Subcutaneous abdominal adipose tissue (tissue), 5 donors: ENCODE results near the gene MED12.

Source experiments
- H3K27ac ChIP-seq: one replicate; pipeline ENCODE4 v1.7.0; 2013; ENCODE audit warnings: low read depth, mild to moderate bottlenecking, inconsistent platforms, low read length, moderate library complexity
- H3K27me3 ChIP-seq, 5 donors: one replicate each; pipeline ENCODE4 v1.7.0; 2013; ENCODE audit warnings: low read length in 5 of 5, inconsistent platforms in 1 of 5; ENCODE audit not compliant: control insufficient read depth in 5 of 5, insufficient read depth in 4 of 5
- H3K36me3 ChIP-seq, 5 donors: one replicate each; pipeline ENCODE4 v1.7.0; 2013; ENCODE audit warnings: low read length in 5 of 5; ENCODE audit not compliant: control insufficient read depth in 5 of 5, insufficient read depth in 5 of 5
- H3K4me1 ChIP-seq, 5 donors: one replicate each; pipeline ENCODE4 v1.7.0; 2013; ENCODE audit warnings: low read length in 5 of 5, mild to moderate bottlenecking in 3 of 5, moderate library complexity in 1 of 5; ENCODE audit not compliant: control insufficient read depth in 5 of 5, insufficient read depth in 5 of 5
- H3K4me3 ChIP-seq, 5 donors: one replicate each; pipeline ENCODE4 v1.7.0; 2013; ENCODE audit warnings: low read length in 5 of 5, low read depth in 1 of 5
- H3K9ac ChIP-seq, 5 donors: one replicate each; pipeline ENCODE4 v1.7.0; 2013; ENCODE audit warnings: low read length in 5 of 5, mild to moderate bottlenecking in 4 of 5, moderate library complexity in 3 of 5
- H3K9me3 ChIP-seq, 5 donors: one replicate each; pipeline ENCODE4 v1.7.0; 2013; ENCODE audit warnings: low read length in 5 of 5; ENCODE audit not compliant: control insufficient read depth in 5 of 5
- donor health status: healthy.
- donor health status: healthy.
- donor health status: healthy.
- donor health status: healthy.
- donor health status: healthy.

Gene MED12

DNA sequence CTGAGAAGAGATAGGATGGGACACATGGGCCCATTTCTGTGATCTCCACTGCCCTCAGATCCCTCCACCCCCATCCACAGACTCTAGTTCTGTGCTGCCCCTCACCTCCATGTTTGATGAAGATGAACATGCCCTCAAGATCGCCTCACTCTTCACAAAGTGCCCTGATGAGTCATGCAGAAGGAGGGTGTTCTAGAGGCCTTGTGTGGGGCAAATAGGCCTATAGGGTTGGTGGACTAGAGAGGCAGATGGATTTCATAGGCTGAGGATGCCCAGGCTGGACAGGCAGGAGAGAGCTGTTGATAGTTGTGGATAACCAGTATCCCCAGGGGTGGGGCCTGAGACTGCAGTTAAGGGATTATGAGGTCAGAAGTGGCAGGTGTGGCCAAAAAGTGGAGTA, 12.0 kb upstream of the MED12 start, which contains the start of gene CXorf65:
TSS of gene CXorf65 (minus strand) at position 314 of the 400 bp plus-strand sequence. CDS start at position 130, 184 bp downstream.
- Histone ChIP-seq H3K36me3 (no peaks in the 10 kb centered on the region), H3K4me3 (no peak within 1 kb of the TSS), H3K27me3 (peaks cover 0 to 24% (median 20%) of the 10 kb centered on the region in 5 donors), H3K9me3 (no peaks in the 10 kb centered on the region), H3K27ac (no peak within 1 kb of the TSS), H3K4me1 (peaks cover 0 to 33% (median 16%) of the 10 kb centered on the region in 5 donors), H3K9ac (no peak within 1 kb of the TSS)

DNA sequence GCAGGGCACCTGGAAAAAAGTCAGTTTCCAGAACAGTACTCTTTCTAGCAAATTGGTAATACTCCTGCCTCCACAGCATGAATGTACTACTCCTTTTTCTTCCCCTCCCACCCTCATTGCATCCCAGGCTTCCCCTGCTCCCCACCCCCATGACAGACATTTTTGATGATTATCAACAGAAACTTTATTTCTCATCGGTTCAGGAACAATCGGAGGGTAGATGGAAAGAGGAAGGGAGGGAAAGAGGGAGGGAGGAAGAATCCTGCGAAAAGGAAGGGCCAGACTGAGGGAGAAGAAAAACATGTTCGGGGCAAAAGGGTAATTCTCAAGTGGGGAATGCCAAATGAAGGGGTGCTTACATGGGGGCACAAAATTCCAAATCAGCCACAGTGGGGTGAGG, 11.2 kb upstream of the MED12 start:
- Histone ChIP-seq H3K36me3 (no peaks in the 10 kb centered on the region), H3K9me3 (no peaks in the 10 kb centered on the region), H3K27me3 (peaks cover 0 to 24% (median 21%) of the 10 kb centered on the region in 5 donors), H3K9ac (no peak overlapping the region), H3K4me1 (peaks cover 0 to 33% (median 16%) of the 10 kb centered on the region in 5 donors), H3K4me3 (no peak overlapping the region), H3K27ac (no peak overlapping the region)

- peaks cover 0 to 23% (median 21%) of the 10 kb centered on the region in 5 donors for H3K27me3 ChIP-seq
- H3K9ac ChIP-seq, result no peak overlapping the region
- H3K27ac ChIP-seq, result no peak overlapping the region
- H3K36me3 ChIP-seq, result no peaks in the 10 kb centered on the region
- no peak overlapping the region for H3K4me3 ChIP-seq
- H3K4me1 ChIP-seq, result peaks cover 0 to 30% (median 14%) of the 10 kb centered on the region in 5 donors
- no peaks in the 10 kb centered on the region for H3K9me3 ChIP-seq
Observed at GRCh38 chrX:71107762-71108360, 10.5 kb upstream of the MED12 start.

GRCh38 chrX:71109051-71109450, 9.3 kb upstream of the MED12 start:
- H3K27me3 ChIP-seq, result peaks cover 0 to 21% (median 19%) of the 10 kb centered on the region in 5 donors
- H3K9ac ChIP-seq, result no peak overlapping the region
- no peaks in the 10 kb centered on the region for H3K36me3 ChIP-seq
- H3K9me3 ChIP-seq, result no peaks in the 10 kb centered on the region
- H3K4me1 ChIP-seq, result peaks cover 0 to 19% (median 6%) of the 10 kb centered on the region in 5 donors
- H3K27ac ChIP-seq, result no peak overlapping the region
- no peak overlapping the region for H3K4me3 ChIP-seq

GRCh38 chrX:71111141-71111843, 7.1 kb upstream of the MED12 start, which contains the start of gene IL2RG:
TSS of gene IL2RG (minus strand) at chrX:71111577. CDS start at chrX:71111539, 38 bp downstream.
- Histone ChIP-seq H3K9ac (no peak within 1 kb of the TSS), H3K27ac (no peak within 1 kb of the TSS), H3K4me1 (peaks cover 0 to 13% (median 4%) of the 10 kb centered on the region in 5 donors), H3K4me3 (peak within 1 kb of the TSS in 4 of 5 donors; percentile 0 to 23 (median 16)), H3K9me3 (no peaks in the 10 kb centered on the region), H3K36me3 (no peaks in the 10 kb centered on the region), H3K27me3 (peaks cover 0 to 17% (median 12%) of the 10 kb centered on the region in 5 donors)

- peaks cover 0 to 17% (median 12%) of the 10 kb centered on the region in 5 donors for H3K27me3 ChIP-seq
- no peaks in the 10 kb centered on the region for H3K9me3 ChIP-seq
- peaks cover 0 to 13% (median 4%) of the 10 kb centered on the region in 5 donors for H3K4me1 ChIP-seq
- peak overlapping the region in 1 of 5 donors; percentile 13 for H3K4me3 ChIP-seq
- H3K27ac ChIP-seq, result no peak overlapping the region
- no peaks in the 10 kb centered on the region for H3K36me3 ChIP-seq
- no peak overlapping the region for H3K9ac ChIP-seq
Observed at GRCh38 chrX:71111921-71112431, 6.4 kb upstream of the MED12 start.

GRCh38 chrX:71117358-71117757, 1.0 kb upstream of the MED12 start:
- H3K9me3 ChIP-seq, result peaks cover 0 to 4% (median 0%) of the 10 kb centered on the region in 5 donors
- no peak overlapping the region for H3K4me3 ChIP-seq
- H3K9ac ChIP-seq, result no peak overlapping the region
- peaks cover 0 to 25% (median 21%) of the 10 kb centered on the region in 5 donors for H3K36me3 ChIP-seq
- H3K4me1 ChIP-seq, result peaks cover 2 to 19% (median 15%) of the 10 kb centered on the region in 5 donors
- no peak overlapping the region for H3K27ac ChIP-seq
- H3K27me3 ChIP-seq, result peaks cover 0 to 4% (median 0%) of the 10 kb centered on the region in 5 donors

- Histone ChIP-seq H3K9me3 (peaks cover 0 to 4% (median 0%) of the 10 kb centered on the region in 5 donors), H3K4me3 (peak overlapping the region; percentile 62 to 82 (median 69)), H3K9ac (peak overlapping the region; percentile 47 to 76 (median 67)), H3K4me1 (peaks cover 2 to 19% (median 15%) of the 10 kb centered on the region in 5 donors), H3K36me3 (peaks cover 10 to 42% (median 36%) of the 10 kb centered on the region in 5 donors), H3K27me3 (peaks cover 0 to 4% (median 0%) of the 10 kb centered on the region in 5 donors), H3K27ac (peak overlapping the region; percentile 76)
Observed at GRCh38 chrX:71118985-71119535, 664 bp downstream of the MED12 start.

- Histone ChIP-seq H3K27ac (no peak overlapping the region), H3K4me1 (peaks cover 0 to 4% (median 0%) of the 10 kb centered on the region in 5 donors), H3K27me3 (peaks cover 0 to 13% (median 8%) of the 10 kb centered on the region in 5 donors), H3K4me3 (no peak overlapping the region), H3K36me3 (peaks cover 8 to 93% (median 89%) of the 10 kb centered on the region in 5 donors), H3K9me3 (no peaks in the 10 kb centered on the region), H3K9ac (no peak overlapping the region)
Observed at GRCh38 chrX:71128166-71128833, 9.9 kb downstream of the MED12 start.
